Keratinocyte (primary cell): ENCODE results near the gene ATP5F1D. TPM values are rescaled to one million over a fixed set of nuclear protein-coding genes. Genes with fewer than 3 reads are reported as not detected.

Experiments
- DNase-seq: peaks from one replicate; pipeline ENCODE4 v3.0.0-alpha.2; 2011; ENCODE audit warnings: low read depth, missing footprints, low spot score
- FAIRE-seq: peaks from 2 replicates; lab custom pipeline; 2011; peaks lifted over from hg19 to GRCh38; lab: Jason Lieb, UNC
- H2AFZ ChIP-seq: 2 replicates; pipeline ENCODE4 v1.6.0; 2012; ENCODE audit warnings: low read length, control low read depth, inconsistent platforms; ENCODE audit not compliant: control insufficient read depth
- H3K27ac ChIP-seq: 2 replicates; pipeline ENCODE4 v1.5.1; 2011; ENCODE audit warnings: low read length; ENCODE audit not compliant: control insufficient read depth, insufficient read depth
- H3K27me3 ChIP-seq: 3 replicates; pipeline ENCODE4 v1.6.0; 2011; ENCODE audit warnings: low read length; ENCODE audit not compliant: control insufficient read depth, insufficient read depth; ENCODE audit errors: extremely low read depth
- H3K36me3 ChIP-seq, 2 experiments: 2 replicates in 1 of 2; 3 replicates in 1 of 2; pipeline ENCODE4 v1.5.1; 2011; ENCODE audit warnings: low read length in 2 of 2, mild to moderate bottlenecking in 1 of 2; ENCODE audit not compliant: control insufficient read depth in 2 of 2, insufficient read depth in 2 of 2; ENCODE audit errors: extremely low read depth in 1 of 2
- H3K4me1 ChIP-seq: 3 replicates; pipeline ENCODE4 v1.5.1; 2011; ENCODE audit warnings: low read length; ENCODE audit not compliant: control insufficient read depth, insufficient read depth; ENCODE audit errors: extremely low read depth
- H3K4me2 ChIP-seq: 3 replicates; pipeline ENCODE4 v1.6.0; 2011; ENCODE audit warnings: low read depth, low read length; ENCODE audit not compliant: control insufficient read depth, insufficient read depth; ENCODE audit errors: extremely low read depth
- H3K4me3 ChIP-seq, 3 experiments: fragments of 200-600 bp in 1 of 3; sonication (generic) in 1 of 3; 2 replicates in 2 of 3; 3 replicates in 1 of 3; pipeline ENCODE4 v1.5.1; 2011 to 2016; ENCODE audit warnings: low read length in 3 of 3, mild to moderate bottlenecking in 3 of 3, control low read depth in 2 of 3, inconsistent platforms in 1 of 3, low read depth in 1 of 3, mixed read lengths in 1 of 3, mixed run types in 1 of 3, moderate library complexity in 1 of 3; ENCODE audit not compliant: control insufficient read depth in 2 of 3, insufficient read depth in 2 of 3; ENCODE audit errors: extremely low read depth in 1 of 3
- H3K79me2 ChIP-seq: 2 replicates; pipeline ENCODE4 v1.6.0; 2012; ENCODE audit warnings: low read length; ENCODE audit not compliant: control insufficient read depth, insufficient read depth
- H3K9ac ChIP-seq: 3 replicates; pipeline ENCODE4 v1.6.0; 2011; ENCODE audit warnings: low read length; ENCODE audit not compliant: control insufficient read depth, insufficient read depth; ENCODE audit errors: extremely low read depth
- H3K9me1 ChIP-seq: 3 replicates; pipeline ENCODE4 v1.6.0; 2011; ENCODE audit warnings: low read length; ENCODE audit not compliant: control insufficient read depth, insufficient read depth; ENCODE audit errors: extremely low read depth
- H3K9me3 ChIP-seq: 2 replicates; pipeline ENCODE4 v1.5.1; 2012; ENCODE audit warnings: low read depth, low read length; ENCODE audit not compliant: control insufficient read depth
- H4K20me1 ChIP-seq: 3 replicates; pipeline ENCODE4 v1.6.0; 2011; ENCODE audit warnings: low read length; ENCODE audit not compliant: control insufficient read depth, insufficient read depth; ENCODE audit errors: extremely low read depth
- CTCF ChIP-seq, 3 experiments: IDR thresholded peaks in 1 of 3; conservative IDR thresholded peaks in 1 of 3; optimal IDR thresholded peaks in 1 of 3; 2 replicates in 2 of 3; 3 replicates in 1 of 3; pipeline versions ENCODE3 to v1.5.1; 2011; ENCODE audit warnings: low read length in 3 of 3, mild to moderate bottlenecking in 3 of 3, moderate library complexity in 2 of 3, control low read depth in 1 of 3, inconsistent platforms in 1 of 3; ENCODE audit not compliant: insufficient read depth in 2 of 3; ENCODE audit errors: extremely low read depth in 1 of 3
- EZH2 ChIP-seq: IDR thresholded peaks from one replicate; pipeline ENCODE4 v1.6.1; 2012; ENCODE audit warnings: inconsistent platforms, mild to moderate bottlenecking, low read length, moderate library complexity
- dilution Hi-C: fragments of 300-500 bp; cut with MboI; formaldehyde crosslinking; loops from one replicate; pipeline ENCODE4 v1.7.0; 2020; ENCODE audit warnings: low sequenced_read_pairs; ENCODE audit not compliant: extremely low pct_ligation_motif_present
- polyA plus RNA-seq, 5 experiments: library from polyadenylated mRNA; depleted of rRNA in 3 of 5; stranded (reverse) in 3 of 5; stranded (forward) in 1 of 5; unstranded in 1 of 5; fragments of >200 nt; gene quantifications; 1 replicate in 1 of 5; 2 replicates in 3 of 5; 3 replicates in 1 of 5; pipeline versions ENCODE4 v1.2.1 to v1.2.3, GENCODE V29; 2011 to 2012; ENCODE audit warnings: missing spikeins in 2 of 5, low read depth in 1 of 5, low replicate concordance in 1 of 5

ATP5F1D gene
- polyA plus RNA-seq, 1 donor (not counting 4 experiments of a cell fraction or from before 2014, with no cell fraction given), result 51.3 TPM

GRCh38 chr19:1251330-1252220 lies 10.0 kb downstream of the ATP5F1D start:
- Histone ChIP-seq H3K27me3 (no peaks in the 10 kb centered on the region), H3K36me3 (peaks cover 19 to 30% of the 10 kb centered on the region in 2 experiments), H4K20me1 (peaks cover 7% of the 10 kb centered on the region), H3K9me1 (no peaks in the 10 kb centered on the region), H3K9ac (peak overlapping the region; percentile 83), H3K9me3 (no peaks in the 10 kb centered on the region), H3K27ac (peak overlapping the region; percentile 69), H3K4me2 (peak overlapping the region; percentile 81), H3K4me3 (peak overlapping the region; percentile 83 to 87 (median 85)), H2AFZ (no peak overlapping the region), H3K4me1 (peaks cover 9% of the 10 kb centered on the region), H3K79me2 (peaks cover 49% of the 10 kb centered on the region)
- dilution Hi-C loops, result no loop called here
- FAIRE-seq, result no peak
- no peak for DNase-seq
- TF ChIP-seq EZH2 (no peak), CTCF (optimal IDR thresholded peaks at IDR 0.05 in 1 of 3, IDR thresholded peaks at IDR 0.05 in 1 of 3, conservative IDR thresholded peaks at IDR 0.05 in 1 of 3; ENCODE audit: extremely low read depth in 1 of 3, insufficient read depth in 2 of 3, low read length in 3 of 3) (no peak)

GRCh38 chr19:1252221-1252820 lies 10.8 kb downstream of the ATP5F1D start:
- peaks cover 55% of the 10 kb centered on the region for H3K79me2 ChIP-seq
- H3K4me2 ChIP-seq, result peak overlapping the region; percentile 81
- H2AFZ ChIP-seq, result no peak overlapping the region
- H3K9ac ChIP-seq, result peak overlapping the region; percentile 83
- peak; percentile 48 for FAIRE-seq
- peak overlapping the region; percentile 83 to 87 (median 85) for H3K4me3 ChIP-seq
- peak overlapping the region; percentile 69 for H3K27ac ChIP-seq
- H3K9me3 ChIP-seq, result no peaks in the 10 kb centered on the region
- H3K4me1 ChIP-seq, result peaks cover 11% of the 10 kb centered on the region
- H3K36me3 ChIP-seq, result peaks cover 23 to 37% of the 10 kb centered on the region in 2 experiments
- no peaks in the 10 kb centered on the region for H3K27me3 ChIP-seq
- peaks cover 12% of the 10 kb centered on the region for H4K20me1 ChIP-seq
- TF ChIP-seq CTCF (optimal IDR thresholded peaks at IDR 0.05 in 1 of 3, IDR thresholded peaks at IDR 0.05 in 1 of 3, conservative IDR thresholded peaks at IDR 0.05 in 1 of 3; ENCODE audit: extremely low read depth in 1 of 3, insufficient read depth in 2 of 3, low read length in 3 of 3) (no peak), EZH2 (no peak)
- DNase-seq, result no peak
- no peaks in the 10 kb centered on the region for H3K9me1 ChIP-seq
- dilution Hi-C loops, result no loop called here
